ENCODE data around the gene HTT.

- TF ChIP-seq, protein P1, sequence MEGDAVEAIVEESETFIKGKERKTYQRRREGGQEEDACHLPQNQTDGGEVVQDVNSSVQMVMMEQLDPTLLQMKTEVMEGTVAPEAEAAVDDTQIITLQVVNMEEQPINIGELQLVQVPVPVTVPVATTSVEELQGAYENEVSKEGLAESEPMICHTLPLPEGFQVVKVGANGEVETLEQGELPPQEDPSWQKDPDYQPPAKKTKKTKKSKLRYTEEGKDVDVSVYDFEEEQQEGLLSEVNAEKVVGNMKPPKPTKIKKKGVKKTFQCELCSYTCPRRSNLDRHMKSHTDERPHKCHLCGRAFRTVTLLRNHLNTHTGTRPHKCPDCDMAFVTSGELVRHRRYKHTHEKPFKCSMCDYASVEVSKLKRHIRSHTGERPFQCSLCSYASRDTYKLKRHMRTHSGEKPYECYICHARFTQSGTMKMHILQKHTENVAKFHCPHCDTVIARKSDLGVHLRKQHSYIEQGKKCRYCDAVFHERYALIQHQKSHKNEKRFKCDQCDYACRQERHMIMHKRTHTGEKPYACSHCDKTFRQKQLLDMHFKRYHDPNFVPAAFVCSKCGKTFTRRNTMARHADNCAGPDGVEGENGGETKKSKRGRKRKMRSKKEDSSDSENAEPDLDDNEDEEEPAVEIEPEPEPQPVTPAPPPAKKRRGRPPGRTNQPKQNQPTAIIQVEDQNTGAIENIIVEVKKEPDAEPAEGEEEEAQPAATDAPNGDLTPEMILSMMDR (IDR thresholded peaks at IDR 0.05; ENCODE audit: low read depth, low read length, poor library complexity, severe bottlenecking): no peak
- TF ChIP-seq EZH2phosphoT487 (IDR thresholded peaks at IDR 0.05; ENCODE audit: borderline replicate concordance, low read length): no peak
These were observed 154.8 kb downstream of the HTT start for GRCh38 chr4:3229328-3229727.
